GM12873 (cell line): ENCODE measurements around the gene KRT86.

Source experiments
- CTCF ChIP-seq: IDR thresholded peaks from 2 replicates; pipeline ENCODE4 v1.5.1; 2012; ENCODE audit warnings: low read depth, mild to moderate bottlenecking, moderate library complexity, low read length, control low read depth; ENCODE audit not compliant: insufficient read depth; ENCODE audit errors: missing control alignments

The KRT86 gene

GRCh38 chr12:52305921-52306705 is 31.7 kb downstream of the KRT86 start:
- TF ChIP-seq CTCF: peak; percentile 44

GRCh38 chr12:52306731-52307130 is 32.3 kb downstream of the KRT86 start:
- TF ChIP-seq CTCF: no peak

GRCh38 chr12:52307836-52308805 is 33.7 kb downstream of the KRT86 start:
- TF ChIP-seq CTCF: no peak

- no peak for TF ChIP-seq CTCF
Measured at GRCh38 chr12:52308806-52309425, 34.5 kb downstream of the KRT86 start.

- no peak for TF ChIP-seq CTCF
Measured at GRCh38 chr12:52310622-52311284, 36.3 kb downstream of the KRT86 start.

- no peak for TF ChIP-seq CTCF
Measured at GRCh38 chr12:52311285-52311648, 36.8 kb downstream of the KRT86 start.
